NCI-H345 treated with DMSO at 0.1 percent for 48 hours (cell line): ENCODE measurements around the gene IMMT.

Experiments used
- DNase-seq: peaks from one replicate; lab custom pipeline; 2025; ENCODE audit not compliant: unreplicated experiment; lab: John Stamatoyannopoulos, UW

Gene IMMT

GRCh38 chr2:86226636-86227520 is 31.6 kb upstream of the IMMT start:
- DNase-seq = no peak

GRCh38 chr2:86226070-86226469 is 30.8 kb upstream of the IMMT start:
- no peak for DNase-seq

GRCh38 chr2:86225581-86225980 is 30.3 kb upstream of the IMMT start:
- no peak for DNase-seq

- DNase-seq = no peak
Observed at GRCh38 chr2:86224645-86225355, 29.5 kb upstream of the IMMT start.

- DNase-seq = no peak
Observed at GRCh38 chr2:86223927-86224560, 28.8 kb upstream of the IMMT start.

- DNase-seq = no peak
Observed at GRCh38 chr2:86223140-86223926, 28.1 kb upstream of the IMMT start.

- peak; percentile 7 for DNase-seq
Observed at GRCh38 chr2:86221066-86221684, 25.9 kb upstream of the IMMT start.

GRCh38 chr2:86219896-86220295 is 24.6 kb upstream of the IMMT start:
- DNase-seq = no peak

GRCh38 chr2:86218124-86218523 is 22.9 kb upstream of the IMMT start:
- DNase-seq = no peak

GRCh38 chr2:86216575-86217555 is 21.6 kb upstream of the IMMT start:
- DNase-seq = no peak

GRCh38 chr2:86214503-86214832 is 19.2 kb upstream of the IMMT start:
- no peak for DNase-seq

- DNase-seq = peak; percentile 20
Observed at GRCh38 chr2:86213699-86214502, 18.6 kb upstream of the IMMT start.

- no peak for DNase-seq
Observed at GRCh38 chr2:86213056-86213455, 17.8 kb upstream of the IMMT start.

GRCh38 chr2:86211796-86212188 is 16.5 kb upstream of the IMMT start:
- no peak for DNase-seq

- DNase-seq = no peak
Observed at GRCh38 chr2:86211033-86211795, 16.0 kb upstream of the IMMT start.

GRCh38 chr2:86204458-86204857 is 9.2 kb upstream of the IMMT start:
- no peak for DNase-seq

GRCh38 chr2:86203614-86204013 is 8.4 kb upstream of the IMMT start:
- no peak for DNase-seq

GRCh38 chr2:86202702-86203101 is 7.4 kb upstream of the IMMT start:
- DNase-seq = no peak
